Measurements from ENCODE around the gene KCNMA1.

DNA sequence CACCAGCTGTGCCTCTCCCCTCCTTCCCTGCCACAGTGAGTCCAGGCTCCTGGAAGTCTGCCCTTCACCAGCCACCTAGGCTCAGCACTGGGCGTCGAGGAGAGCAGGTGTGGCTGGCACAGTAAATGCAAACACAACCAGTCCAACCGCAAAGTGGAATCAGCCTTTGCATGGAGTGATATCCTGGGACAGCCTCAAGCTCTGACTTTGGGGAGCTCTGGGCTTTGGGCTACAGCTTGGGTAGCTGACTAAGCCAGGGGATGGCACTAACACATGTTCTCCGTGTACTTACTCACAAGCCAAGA, 312.4 kb downstream of the KCNMA1 start:
- TF ChIP-seq, protein P1, sequence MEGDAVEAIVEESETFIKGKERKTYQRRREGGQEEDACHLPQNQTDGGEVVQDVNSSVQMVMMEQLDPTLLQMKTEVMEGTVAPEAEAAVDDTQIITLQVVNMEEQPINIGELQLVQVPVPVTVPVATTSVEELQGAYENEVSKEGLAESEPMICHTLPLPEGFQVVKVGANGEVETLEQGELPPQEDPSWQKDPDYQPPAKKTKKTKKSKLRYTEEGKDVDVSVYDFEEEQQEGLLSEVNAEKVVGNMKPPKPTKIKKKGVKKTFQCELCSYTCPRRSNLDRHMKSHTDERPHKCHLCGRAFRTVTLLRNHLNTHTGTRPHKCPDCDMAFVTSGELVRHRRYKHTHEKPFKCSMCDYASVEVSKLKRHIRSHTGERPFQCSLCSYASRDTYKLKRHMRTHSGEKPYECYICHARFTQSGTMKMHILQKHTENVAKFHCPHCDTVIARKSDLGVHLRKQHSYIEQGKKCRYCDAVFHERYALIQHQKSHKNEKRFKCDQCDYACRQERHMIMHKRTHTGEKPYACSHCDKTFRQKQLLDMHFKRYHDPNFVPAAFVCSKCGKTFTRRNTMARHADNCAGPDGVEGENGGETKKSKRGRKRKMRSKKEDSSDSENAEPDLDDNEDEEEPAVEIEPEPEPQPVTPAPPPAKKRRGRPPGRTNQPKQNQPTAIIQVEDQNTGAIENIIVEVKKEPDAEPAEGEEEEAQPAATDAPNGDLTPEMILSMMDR (IDR thresholded peaks at IDR 0.05), result no peak
- TF ChIP-seq POLR2AphosphoS5 (IDR thresholded peaks at IDR 0.05), result no peak
- TF ChIP-seq EP300 (IDR thresholded peaks at IDR 0.05), result no peak
- no peak for TF ChIP-seq POLR2A (IDR thresholded peaks at IDR 0.05)
